SK-N-SH treated with all-trans-retinoic acid at 6 μM for 48 hours (cell line): Measurements from ENCODE around the gene GRXCR1.

ENCODE experiments used
- ARNTL ChIP-seq: fragments of 450-650 bp; formaldehyde crosslinking; IDR thresholded peaks from 2 replicates; pipeline ENCODE4 v1.5.0; 2020; ENCODE audit warnings: low read depth, mild to moderate bottlenecking, moderate library complexity, borderline replicate concordance
- BACH2 ChIP-seq: fragments of 250-450 bp; sonication (Bioruptor Pico); IDR thresholded peaks from 2 replicates; pipeline ENCODE4 v1.9.0; 2021; ENCODE audit warnings: mild to moderate bottlenecking, borderline replicate concordance
- ESRRG ChIP-seq: fragments of 250-450 bp; sonication (Bioruptor Pico); IDR thresholded peaks from 2 replicates; pipeline ENCODE4 v1.6.1; 2021; ENCODE audit warnings: mild to moderate bottlenecking
- PPARA ChIP-seq: fragments of 250-450 bp; sonication (Bioruptor Pico); IDR thresholded peaks from 2 replicates; pipeline ENCODE4 v1.5.0; 2020; ENCODE audit warnings: mild to moderate bottlenecking, borderline replicate concordance
- RARB ChIP-seq: fragments of 250-450 bp; sonication (Bioruptor Pico); IDR thresholded peaks from 2 replicates; pipeline ENCODE4 v1.8.0; 2021; ENCODE audit warnings: mild to moderate bottlenecking, moderate library complexity
- TCF4 ChIP-seq: fragments of 250-450 bp; sonication (Bioruptor Pico); IDR thresholded peaks from 2 replicates; pipeline ENCODE4 v1.8.0; 2021; ENCODE audit warnings: mild to moderate bottlenecking, moderate library complexity, borderline replicate concordance
- TOX ChIP-seq: fragments of 250-450 bp; sonication (Bioruptor Pico); IDR thresholded peaks from 2 replicates; pipeline ENCODE4 v1.8.0; 2021; ENCODE audit warnings: mild to moderate bottlenecking, moderate library complexity, borderline replicate concordance
- ZC3H10 ChIP-seq: fragments of 250-450 bp; sonication (Bioruptor Pico); IDR thresholded peaks from 2 replicates; pipeline ENCODE4 v1.5.1; 2021; ENCODE audit warnings: mild to moderate bottlenecking, moderate library complexity
- ZFP3 ChIP-seq: fragments of 250-450 bp; sonication (Bioruptor Pico); IDR thresholded peaks from 2 replicates; pipeline ENCODE4 v1.5.0; 2020; ENCODE audit warnings: mild to moderate bottlenecking, moderate library complexity
- ZNF565 ChIP-seq: fragments of 450-650 bp; formaldehyde crosslinking; conservative IDR thresholded peaks from 2 replicates; pipeline ENCODE4 v1.5.0; 2020; ENCODE audit warnings: low read depth, mild to moderate bottlenecking, moderate library complexity
- ZNF8 ChIP-seq: fragments of 450-650 bp; formaldehyde crosslinking; IDR thresholded peaks from 2 replicates; pipeline ENCODE4 v1.5.0; 2020; ENCODE audit warnings: mild to moderate bottlenecking, moderate library complexity
- TF ChIP-seq, protein P1 (sequence below): fragments of 250-450 bp; sonication (Bioruptor Pico); IDR thresholded peaks from 2 replicates; pipeline ENCODE4 v1.8.0; 2021; ENCODE audit warnings: low read depth, mild to moderate bottlenecking, moderate library complexity, borderline replicate concordance
- TF ChIP-seq, protein P2 (sequence below): fragments of 250-450 bp; sonication (Bioruptor Pico); IDR thresholded peaks from 2 replicates; pipeline ENCODE4 v1.8.0; 2020; ENCODE audit warnings: mild to moderate bottlenecking, moderate library complexity, borderline replicate concordance
- TF ChIP-seq, protein P3 (sequence below): fragments of 250-450 bp; sonication (Bioruptor Pico); IDR thresholded peaks from 2 replicates; pipeline ENCODE4 v1.5.1; 2021; ENCODE audit warnings: mild to moderate bottlenecking, moderate library complexity

DNA sequence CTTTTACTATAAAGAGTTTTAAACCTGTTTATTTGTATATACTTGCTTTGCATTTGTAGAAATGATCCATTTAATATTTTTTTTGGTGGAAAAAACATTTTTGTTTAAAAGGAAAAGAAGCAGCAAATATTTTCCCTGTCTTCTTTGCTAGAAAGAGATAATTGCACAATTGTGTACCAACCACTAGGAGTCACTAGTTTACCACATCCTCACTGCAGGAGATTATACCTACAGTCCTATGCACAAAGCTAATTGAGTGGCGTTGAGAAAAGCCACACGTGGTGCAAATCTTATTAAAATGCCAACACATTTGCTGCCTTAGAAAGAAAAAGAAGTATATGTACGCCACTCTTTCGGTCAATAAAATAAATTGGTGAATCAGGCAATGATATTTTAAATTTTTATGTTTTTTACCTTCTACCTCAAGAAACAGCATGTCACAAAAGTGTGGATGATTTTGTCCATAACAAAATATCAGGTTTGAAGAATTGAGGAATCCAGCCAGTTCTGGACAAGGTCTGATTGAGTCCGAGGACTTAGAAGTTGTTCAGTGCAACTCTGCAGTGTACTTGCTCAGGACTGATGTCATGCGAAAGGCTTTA lies 102.9 kb downstream of the GRXCR1 start:
- TF ChIP-seq PPARA (CRISPR knock-in tag) (no peak), ARNTL (CRISPR knock-in tag) (no peak), ZFP3 (CRISPR knock-in tag) (no peak), TOX (no peak), ZNF8 (no peak), ZC3H10 (CRISPR knock-in tag) (no peak), TCF4 (no peak), ESRRG (no peak), BACH2 (no peak), RARB (no peak), ZNF565 (CRISPR knock-in tag) (no peak)
- TF ChIP-seq, protein P1, sequence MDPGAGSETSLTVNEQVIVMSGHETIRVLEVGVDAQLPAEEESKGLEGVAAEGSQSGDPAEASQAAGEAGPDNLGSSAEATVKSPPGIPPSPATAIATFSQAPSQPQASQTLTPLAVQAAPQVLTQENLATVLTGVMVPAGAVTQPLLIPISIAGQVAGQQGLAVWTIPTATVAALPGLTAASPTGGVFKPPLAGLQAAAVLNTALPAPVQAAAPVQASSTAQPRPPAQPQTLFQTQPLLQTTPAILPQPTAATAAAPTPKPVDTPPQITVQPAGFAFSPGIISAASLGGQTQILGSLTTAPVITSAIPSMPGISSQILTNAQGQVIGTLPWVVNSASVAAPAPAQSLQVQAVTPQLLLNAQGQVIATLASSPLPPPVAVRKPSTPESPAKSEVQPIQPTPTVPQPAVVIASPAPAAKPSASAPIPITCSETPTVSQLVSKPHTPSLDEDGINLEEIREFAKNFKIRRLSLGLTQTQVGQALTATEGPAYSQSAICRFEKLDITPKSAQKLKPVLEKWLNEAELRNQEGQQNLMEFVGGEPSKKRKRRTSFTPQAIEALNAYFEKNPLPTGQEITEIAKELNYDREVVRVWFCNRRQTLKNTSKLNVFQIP (CRISPR knock-in tag) = no peak
- TF ChIP-seq, protein P2, sequence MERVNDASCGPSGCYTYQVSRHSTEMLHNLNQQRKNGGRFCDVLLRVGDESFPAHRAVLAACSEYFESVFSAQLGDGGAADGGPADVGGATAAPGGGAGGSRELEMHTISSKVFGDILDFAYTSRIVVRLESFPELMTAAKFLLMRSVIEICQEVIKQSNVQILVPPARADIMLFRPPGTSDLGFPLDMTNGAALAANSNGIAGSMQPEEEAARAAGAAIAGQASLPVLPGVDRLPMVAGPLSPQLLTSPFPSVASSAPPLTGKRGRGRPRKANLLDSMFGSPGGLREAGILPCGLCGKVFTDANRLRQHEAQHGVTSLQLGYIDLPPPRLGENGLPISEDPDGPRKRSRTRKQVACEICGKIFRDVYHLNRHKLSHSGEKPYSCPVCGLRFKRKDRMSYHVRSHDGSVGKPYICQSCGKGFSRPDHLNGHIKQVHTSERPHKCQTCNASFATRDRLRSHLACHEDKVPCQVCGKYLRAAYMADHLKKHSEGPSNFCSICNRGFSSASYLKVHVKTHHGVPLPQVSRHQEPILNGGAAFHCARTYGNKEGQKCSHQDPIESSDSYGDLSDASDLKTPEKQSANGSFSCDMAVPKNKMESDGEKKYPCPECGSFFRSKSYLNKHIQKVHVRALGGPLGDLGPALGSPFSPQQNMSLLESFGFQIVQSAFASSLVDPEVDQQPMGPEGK = no peak
- TF ChIP-seq, protein P3, sequence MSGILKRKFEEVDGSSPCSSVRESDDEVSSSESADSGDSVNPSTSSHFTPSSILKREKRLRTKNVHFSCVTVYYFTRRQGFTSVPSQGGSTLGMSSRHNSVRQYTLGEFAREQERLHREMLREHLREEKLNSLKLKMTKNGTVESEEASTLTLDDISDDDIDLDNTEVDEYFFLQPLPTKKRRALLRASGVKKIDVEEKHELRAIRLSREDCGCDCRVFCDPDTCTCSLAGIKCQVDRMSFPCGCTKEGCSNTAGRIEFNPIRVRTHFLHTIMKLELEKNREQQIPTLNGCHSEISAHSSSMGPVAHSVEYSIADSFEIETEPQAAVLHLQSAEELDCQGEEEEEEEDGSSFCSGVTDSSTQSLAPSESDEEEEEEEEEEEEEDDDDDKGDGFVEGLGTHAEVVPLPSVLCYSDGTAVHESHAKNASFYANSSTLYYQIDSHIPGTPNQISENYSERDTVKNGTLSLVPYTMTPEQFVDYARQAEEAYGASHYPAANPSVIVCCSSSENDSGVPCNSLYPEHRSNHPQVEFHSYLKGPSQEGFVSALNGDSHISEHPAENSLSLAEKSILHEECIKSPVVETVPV (CRISPR knock-in tag) = no peak
